Body of pancreas (tissue), 4 donors: ENCODE measurements around the gene CHMP4A.

ENCODE experiments used
- CTCF ChIP-seq, 7 experiments: fragments of 450-650 bp in 4 of 7; fragments of 200-600 bp in 3 of 7; sonication (generic) in 3 of 7; IDR thresholded peaks; one replicate each; pipeline ENCODE4 v1.5.1; 2016 to 2019; ENCODE audit warnings: antibody characterized with exemption in 7 of 7
- POLR2A ChIP-seq, 3 donors: fragments of 450-650 bp; IDR thresholded peaks; one replicate each; pipeline ENCODE4 v1.6.1; 2016; ENCODE audit warnings: antibody characterized with exemption in 3 of 3, mild to moderate bottlenecking in 2 of 3

DNA sequence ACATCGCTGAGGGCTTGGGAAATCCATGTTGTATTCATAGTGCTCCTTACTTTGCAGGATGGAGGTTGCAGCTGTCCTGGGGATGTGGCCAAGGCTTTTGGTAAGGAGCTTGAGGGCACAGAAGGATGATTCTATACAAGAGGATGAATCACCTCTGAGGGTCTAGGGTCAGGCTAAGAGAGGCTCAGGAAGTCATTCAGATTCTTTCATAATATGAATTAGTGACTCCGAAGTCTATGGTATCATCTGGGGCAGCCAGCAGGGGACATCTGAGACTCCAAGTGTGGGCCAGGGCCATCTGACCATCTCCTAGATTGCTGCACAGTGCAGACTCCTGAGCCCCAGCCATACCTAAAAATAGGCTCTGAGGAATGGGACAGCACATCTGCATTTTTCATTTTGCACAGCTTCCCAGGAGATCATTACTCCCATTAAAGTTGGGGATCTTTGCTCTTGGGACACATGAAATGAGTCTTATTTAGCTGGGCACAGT, 24.2 kb upstream of the CHMP4A start:
- TF ChIP-seq CTCF (IDR thresholded peaks at IDR 0.05) (no peak), POLR2A (IDR thresholded peaks at IDR 0.05) (no peak)
